Measurements from ENCODE around the gene RABGGTB.

- TF ChIP-seq CTCF (IDR thresholded peaks at IDR 0.05) (no peak), POLR2A (IDR thresholded peaks at IDR 0.05) (no peak)
These were observed 25.3 kb downstream of the RABGGTB start for GRCh38 chr1:75811211-75811981.

All from gastroesophageal sphincter (tissue), 3 donors.